Endothelial cell of umbilical vein (primary cell): ENCODE data around the gene TMCC2.

ENCODE experiments used
- MYC ChIP-seq: IDR thresholded peaks from one replicate; pipeline ENCODE4 v1.6.1; 2011; ENCODE audit warnings: mild to moderate bottlenecking, low read depth, low read length
- POLR2A ChIP-seq: IDR thresholded peaks from 2 replicates; pipeline ENCODE4 v1.6.1; 2012; ENCODE audit warnings: low read depth, mild to moderate bottlenecking, control low read depth, low read length
- POLR2AphosphoS5 ChIP-seq: IDR thresholded peaks from 2 replicates; pipeline ENCODE4 v1.6.1; 2012; ENCODE audit warnings: low read depth, mild to moderate bottlenecking, control low read depth, low read length, moderate library complexity; ENCODE audit not compliant: insufficient read depth
- TF ChIP-seq, protein P1 (sequence below), 2 donors: IDR thresholded peaks; 1 replicate in 1 of 2; 2 replicates in 1 of 2; pipeline ENCODE4 v1.5.1; 2011; ENCODE audit warnings: low read length in 2 of 2, mild to moderate bottlenecking in 2 of 2, moderate library complexity in 2 of 2, control low read depth in 1 of 2, inconsistent platforms in 1 of 2, low read depth in 1 of 2; ENCODE audit not compliant: insufficient read depth in 1 of 2; ENCODE audit errors: extremely low read depth in 1 of 2
- TF ChIP-seq, protein P2 (sequence below): IDR thresholded peaks from 2 replicates; pipeline ENCODE4 v1.6.1; 2011; ENCODE audit not compliant: insufficient read depth, insufficient read length

DNA sequence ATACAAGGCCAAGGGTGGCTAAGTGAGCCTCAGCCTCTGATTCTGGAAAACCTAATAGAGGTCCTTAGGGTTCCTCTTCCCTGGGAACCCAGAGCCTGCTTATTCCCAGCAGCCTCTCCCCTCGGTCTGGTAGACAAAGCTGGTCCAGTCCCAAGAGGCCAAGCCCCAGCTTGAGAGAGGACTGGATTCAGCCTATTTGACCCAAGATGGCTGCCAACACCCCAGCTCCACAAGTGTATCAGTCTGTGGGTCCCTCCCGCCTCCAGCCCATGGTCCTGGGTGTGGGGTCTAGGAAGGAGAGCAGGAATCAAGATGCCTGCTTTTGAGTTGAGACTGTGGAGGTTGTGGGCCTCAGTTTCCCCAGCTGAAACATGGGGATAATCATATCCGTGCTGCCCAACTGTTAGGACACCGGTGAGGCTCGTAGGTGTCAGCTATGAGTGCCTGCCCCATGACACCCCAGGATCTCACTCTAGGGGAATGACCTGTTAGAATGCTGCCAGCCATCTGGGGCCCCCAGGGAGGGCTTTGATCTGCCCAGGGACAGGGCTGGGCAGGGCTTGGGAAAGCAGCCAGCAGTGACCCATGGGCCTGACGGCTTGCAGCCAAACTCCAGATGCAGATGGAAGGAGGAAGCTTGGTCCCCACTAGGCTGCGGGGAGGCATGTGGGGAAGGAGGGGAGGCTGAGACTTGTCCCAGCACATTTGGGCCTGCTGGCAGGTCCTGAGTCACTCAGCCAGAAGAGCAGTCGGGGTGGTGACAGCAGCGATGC, 48.4 kb downstream of the TMCC2 start:
- TF ChIP-seq MYC (no peak), POLR2A (no peak), POLR2AphosphoS5 (no peak)
- TF ChIP-seq, protein P1, sequence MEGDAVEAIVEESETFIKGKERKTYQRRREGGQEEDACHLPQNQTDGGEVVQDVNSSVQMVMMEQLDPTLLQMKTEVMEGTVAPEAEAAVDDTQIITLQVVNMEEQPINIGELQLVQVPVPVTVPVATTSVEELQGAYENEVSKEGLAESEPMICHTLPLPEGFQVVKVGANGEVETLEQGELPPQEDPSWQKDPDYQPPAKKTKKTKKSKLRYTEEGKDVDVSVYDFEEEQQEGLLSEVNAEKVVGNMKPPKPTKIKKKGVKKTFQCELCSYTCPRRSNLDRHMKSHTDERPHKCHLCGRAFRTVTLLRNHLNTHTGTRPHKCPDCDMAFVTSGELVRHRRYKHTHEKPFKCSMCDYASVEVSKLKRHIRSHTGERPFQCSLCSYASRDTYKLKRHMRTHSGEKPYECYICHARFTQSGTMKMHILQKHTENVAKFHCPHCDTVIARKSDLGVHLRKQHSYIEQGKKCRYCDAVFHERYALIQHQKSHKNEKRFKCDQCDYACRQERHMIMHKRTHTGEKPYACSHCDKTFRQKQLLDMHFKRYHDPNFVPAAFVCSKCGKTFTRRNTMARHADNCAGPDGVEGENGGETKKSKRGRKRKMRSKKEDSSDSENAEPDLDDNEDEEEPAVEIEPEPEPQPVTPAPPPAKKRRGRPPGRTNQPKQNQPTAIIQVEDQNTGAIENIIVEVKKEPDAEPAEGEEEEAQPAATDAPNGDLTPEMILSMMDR (IDR thresholded peaks at IDR 0.05; ENCODE audit: extremely low read depth in 1 of 2, insufficient read depth in 1 of 2, low read depth in 1 of 2, low read length in 2 of 2): no peak
- TF ChIP-seq, protein P2, sequence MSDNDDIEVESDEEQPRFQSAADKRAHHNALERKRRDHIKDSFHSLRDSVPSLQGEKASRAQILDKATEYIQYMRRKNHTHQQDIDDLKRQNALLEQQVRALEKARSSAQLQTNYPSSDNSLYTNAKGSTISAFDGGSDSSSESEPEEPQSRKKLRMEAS: no peak
